HG03342 (cell line): ENCODE data around the gene WDR93.

Experiments used
- ATAC-seq: cut with Tn5 transposase; IDR thresholded peaks from one replicate; pipeline ENCODE4 v1.9.1; 2021; ENCODE audit warnings: mild to moderate bottlenecking, moderate library complexity; ENCODE audit not compliant: unreplicated experiment

WDR93 gene

DNA sequence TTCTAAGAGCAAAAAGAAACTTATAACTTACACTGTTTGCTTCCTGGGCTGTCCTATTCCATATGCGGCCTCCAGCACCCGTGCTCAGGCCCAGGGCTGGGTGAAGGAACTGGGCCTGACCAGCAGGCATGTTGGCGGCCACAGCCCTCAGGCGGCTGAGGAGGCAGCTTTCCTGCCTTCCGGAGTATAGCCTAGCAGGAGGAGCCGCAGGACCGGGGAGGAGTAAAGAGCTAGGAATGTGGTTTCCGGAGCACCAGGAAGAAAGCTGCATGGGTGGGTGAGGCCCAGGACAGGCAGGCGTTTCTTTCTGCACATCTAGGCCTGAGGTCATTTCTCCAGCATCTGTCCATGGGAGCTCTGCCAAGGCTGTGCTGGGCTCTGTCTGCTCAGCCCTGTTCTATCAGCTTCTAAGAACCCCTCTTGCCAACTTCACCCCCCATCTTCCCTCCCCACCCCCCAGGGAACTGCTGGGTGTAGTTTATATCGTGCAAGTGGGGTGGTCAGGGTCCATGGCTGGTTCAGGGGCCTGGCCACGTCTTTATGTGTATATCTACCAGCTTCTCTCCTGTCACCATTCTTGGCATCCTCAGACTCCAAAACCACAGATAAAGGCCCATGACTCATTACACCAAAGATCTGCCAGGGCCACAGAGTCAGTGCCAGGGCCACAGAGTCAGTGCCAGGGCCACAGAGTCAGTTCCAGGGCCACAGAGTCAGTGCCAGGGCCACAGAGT, 27.6 kb upstream of the WDR93 start:
- ATAC-seq = no peak

DNA sequence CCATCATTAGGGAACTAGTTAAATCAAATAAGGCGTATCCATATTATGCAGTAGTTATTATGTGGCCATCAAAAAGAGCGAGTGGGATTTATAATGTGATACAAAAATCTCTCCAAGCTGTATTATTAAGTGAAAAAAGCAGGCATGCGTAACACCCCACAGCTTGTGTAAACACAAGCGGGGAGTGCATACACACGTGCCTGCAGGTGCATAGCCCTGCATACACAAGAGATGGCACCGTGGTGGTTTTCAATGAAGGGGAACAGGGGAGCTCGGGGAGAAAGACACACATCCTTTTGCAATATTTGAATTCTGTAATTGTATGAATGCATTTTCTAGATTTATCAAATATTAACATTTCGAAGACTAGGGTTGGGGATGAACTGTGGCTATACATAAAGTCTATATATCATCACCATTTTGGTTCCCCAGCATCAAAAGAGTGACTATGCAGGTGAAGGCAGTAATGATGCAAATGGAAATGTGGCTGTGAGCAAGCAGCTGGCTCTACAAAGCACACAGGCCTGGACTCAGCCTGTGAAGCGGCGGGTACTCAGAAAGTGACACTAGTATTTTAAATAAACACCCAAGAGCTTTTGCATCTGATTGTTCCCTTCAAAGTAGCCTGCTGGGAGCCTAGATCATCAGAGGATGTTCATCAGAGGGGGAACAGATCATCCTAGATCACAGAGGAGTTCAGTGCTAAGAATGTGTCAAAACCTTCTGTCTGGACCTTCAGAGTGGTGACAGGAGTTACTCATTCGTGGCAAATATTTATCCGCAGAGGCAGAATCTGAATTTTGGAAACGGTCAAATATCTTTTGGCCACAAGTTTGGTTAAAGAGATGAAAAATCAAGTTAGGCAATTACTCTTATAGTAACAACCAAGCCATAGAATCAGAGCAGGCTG, 25.9 kb upstream of the WDR93 start:
- no peak for ATAC-seq

DNA sequence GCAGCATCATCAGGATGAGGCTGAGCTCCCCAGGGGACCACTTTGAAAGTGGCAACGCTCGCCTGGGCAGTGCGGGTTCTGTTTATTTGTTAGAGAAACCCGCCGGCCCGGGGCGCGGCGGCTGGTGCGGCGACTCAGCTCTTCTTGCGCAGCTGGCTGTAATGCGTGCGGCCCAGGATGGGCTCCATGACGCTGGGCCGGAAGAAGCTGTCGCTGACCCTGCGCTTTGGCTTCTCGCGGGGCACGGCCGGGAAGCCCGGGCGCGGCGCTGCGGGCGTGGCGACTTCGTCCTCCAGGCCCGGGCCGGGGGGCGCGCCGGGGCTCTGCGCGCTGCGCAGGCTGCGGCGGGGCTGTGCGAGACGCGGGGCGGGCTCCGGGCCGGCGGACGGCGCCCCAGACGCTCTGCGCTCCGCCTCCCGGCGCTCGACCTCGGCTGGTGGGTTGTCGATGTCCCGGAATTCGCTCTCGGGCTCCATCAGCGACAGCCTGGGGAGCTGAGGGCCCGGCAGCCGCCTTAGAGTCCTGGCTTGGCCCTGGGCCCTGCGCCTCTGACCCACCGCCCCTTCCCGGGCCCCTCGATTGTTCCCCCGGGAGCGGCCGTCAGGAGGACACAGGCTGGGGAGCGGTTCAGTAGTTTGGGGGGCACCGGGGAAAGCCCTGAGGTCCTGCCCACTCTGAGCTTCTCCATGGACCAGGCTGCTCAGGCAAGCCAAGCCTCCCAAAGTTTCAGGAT, 25.0 kb upstream of the WDR93 start:
- ATAC-seq = no peak

DNA sequence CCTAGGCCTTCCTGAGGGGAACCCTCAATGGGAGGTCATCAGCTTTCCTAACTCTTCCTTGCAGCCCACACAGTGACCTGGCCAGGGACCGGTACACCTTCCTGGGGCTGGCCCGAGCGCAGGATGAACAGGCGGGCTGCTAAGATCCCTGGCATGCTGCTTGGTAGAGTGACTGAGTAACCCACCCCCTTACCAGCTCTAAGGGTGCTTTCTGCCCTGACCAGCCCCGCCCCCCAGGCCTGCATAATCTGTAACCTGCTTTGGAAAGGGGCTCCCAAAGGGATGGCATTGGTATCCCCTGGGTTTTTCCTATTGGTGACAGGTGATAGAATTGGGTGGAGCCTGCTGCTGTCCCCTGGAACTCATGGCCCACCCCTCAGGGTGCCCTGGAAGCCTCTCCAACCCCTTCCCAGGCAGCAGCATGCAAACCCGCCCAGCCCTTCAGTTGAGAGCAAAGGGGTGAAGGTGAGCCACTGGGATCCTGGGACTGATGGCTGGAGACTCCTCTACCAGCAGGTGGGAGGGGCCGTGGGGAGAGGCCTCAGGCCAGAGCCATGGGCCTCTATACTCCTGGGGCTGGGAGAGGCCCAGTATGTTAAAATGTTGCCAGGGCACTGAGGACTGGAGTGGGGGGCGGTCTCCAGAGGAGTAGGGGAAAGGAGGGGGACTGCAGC, 24.3 kb upstream of the WDR93 start:
- ATAC-seq = no peak

DNA sequence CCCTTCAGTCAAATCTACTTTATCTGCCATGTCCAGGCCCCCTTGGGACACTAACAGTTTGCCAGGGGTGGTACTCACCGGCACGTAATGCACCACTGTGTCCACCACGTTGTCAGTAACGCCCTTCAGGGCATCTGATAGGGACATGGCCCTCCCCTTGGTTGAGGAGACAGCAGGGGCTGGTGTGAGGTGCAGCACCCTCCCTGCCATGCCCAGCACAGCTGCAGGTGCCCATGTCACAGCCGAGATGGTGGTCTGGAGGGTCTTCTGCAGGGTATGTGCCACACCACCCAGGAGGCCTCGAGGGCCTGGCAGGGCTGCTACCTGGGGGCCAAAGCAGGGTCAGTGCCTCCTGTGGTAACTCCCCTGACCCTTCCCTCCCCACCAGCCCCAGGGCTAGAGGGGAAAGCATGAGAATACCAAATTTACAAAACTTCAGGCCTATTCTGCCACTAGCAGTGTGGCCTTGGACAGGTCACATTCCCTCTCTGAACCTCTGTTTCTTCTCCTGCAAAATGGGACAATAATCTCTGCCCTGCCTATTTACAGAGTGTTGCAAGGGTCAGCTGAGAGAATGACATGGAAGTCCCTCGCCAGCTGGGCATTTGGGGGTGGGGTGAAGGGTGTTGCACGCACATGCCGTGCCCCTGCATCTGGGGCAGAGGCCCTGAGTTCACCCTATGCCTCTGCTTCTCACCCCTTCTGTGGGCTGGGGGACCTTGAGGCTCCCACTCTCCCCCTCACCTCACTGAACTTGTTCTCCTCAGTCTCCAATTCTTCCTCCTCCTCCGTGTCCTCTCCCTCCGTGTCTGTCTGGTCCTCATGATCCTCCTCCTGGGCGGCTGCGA, 23.5 kb upstream of the WDR93 start:
- no peak for ATAC-seq

DNA sequence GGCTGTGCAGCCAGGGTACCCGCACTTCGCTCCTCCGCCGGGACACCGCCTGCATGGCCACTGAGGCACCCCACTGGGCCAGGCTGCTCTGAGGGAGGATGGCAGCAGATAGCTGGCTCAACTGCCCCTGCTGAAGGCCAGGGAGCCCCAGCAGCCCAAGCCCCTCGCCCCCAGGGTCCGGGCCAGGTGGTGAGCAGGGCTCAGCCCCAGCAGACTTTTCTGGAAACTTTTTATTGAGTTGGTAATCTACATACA, 23.0 kb upstream of the WDR93 start:
- ATAC-seq = no peak

DNA sequence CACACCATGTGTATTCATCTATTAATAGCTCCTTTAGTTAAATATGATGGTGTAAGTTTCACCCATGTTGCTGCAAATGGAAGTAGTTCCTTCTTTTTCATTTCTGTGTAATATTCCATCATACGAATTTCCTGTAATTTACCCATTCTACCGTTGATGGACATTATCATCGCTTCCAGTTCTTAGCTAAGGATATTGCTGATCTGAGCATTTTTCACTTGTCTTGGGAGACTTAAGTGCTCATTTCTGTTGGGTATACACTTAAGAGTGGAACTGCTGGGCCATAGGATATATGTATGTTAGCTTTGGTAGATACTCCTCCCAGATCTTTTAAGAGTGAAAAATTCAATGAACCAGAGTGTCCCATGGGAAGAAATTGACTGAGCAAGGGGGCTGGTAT, 22.4 kb upstream of the WDR93 start:
- ATAC-seq = no peak

DNA sequence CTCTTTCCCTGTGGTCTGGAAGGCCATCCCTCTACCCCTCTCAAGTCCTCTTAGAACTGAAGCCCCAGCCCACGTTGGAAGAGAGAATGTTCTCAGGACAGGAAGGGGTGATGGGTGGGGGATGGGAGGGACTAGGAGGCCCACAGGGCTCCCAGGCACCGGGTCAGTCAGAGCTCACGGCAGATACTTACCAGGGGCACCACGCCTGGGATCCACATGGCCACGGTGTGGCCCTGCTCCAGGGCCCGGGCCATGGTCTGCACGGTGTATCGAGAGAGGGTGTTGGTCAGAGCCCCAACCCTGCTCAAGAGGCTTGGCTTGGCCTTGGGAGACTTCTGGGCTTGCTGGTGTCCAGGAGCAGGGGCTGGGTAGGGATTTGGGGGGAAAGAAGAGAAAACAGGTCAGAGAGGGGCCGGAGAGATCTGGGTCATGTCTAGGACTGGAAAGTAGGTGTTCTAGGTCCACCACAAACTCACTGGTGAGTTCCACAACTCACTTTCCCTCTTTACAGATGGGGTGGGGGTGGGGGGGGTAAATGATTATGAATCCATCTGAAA, 21.2 kb upstream of the WDR93 start:
- no peak for ATAC-seq

DNA sequence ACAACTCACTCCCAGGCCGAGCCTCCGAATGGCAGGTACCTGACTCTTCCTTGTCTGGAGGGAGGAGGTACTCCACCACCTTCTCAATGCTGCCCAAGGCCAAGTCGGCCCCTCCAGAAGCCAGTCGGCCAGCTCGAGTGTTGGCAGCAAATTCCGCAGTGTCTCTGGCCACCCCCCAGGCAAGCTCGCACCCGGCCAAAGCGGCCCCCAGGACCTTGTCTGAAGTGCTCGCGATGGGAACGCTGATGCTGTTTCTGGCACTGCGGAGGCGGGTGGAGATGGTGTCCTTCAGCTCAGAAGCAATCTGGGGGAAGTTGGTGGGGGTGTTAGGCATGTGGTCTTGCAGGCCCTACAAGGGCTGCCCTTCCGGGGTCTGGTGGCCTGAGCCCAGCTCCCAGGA, 20.7 kb upstream of the WDR93 start:
- no peak for ATAC-seq

DNA sequence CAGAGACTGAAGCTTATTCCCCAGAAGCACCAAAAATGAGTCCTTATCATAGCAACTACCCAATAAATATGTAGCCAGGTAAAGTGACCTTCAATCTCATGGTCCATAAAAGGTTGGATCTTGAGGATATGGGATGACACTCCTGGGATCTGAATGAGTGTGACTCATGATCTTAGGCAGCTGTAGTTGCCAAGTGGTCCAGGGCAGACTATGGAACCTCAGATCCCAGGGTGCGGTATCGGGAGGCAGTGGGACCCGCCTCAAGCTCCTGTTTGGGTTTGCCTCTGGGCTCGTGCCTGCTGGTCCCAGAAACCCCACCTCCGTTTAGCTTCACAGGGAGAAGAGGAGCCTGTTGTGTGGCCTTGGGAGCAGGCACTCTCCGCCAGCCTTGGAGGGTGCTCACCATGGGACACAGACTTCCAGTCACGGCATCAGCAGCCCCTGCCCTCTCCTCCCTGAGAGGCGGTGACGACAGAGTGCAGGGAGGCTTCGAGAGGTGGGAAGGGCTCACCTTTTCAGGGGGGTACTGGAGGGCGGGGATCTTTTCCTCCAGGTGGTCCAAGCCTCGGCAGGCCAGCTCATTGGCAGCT, 19.5 kb upstream of the WDR93 start:
- no peak for ATAC-seq

DNA sequence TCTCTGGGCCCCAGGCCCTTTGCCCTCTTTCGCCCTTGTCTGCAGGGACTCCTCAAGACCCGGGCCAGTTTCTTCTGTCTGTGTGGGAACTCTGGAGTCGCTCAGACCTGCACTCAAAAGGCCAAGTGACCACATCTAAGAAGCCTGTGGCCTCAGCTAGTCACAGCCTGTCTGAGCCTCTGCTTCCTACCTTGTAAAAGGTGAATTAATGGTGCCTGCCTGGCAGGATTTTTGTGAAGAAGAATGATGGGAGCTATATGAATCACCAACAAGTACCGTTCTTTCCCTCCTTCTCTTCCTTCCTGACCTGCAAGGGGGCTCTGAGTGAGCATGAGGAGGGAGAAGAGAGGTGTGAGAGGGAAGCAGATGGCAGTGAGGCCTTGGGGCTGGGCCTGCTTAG, 18.9 kb upstream of the WDR93 start:
- ATAC-seq = no peak

DNA sequence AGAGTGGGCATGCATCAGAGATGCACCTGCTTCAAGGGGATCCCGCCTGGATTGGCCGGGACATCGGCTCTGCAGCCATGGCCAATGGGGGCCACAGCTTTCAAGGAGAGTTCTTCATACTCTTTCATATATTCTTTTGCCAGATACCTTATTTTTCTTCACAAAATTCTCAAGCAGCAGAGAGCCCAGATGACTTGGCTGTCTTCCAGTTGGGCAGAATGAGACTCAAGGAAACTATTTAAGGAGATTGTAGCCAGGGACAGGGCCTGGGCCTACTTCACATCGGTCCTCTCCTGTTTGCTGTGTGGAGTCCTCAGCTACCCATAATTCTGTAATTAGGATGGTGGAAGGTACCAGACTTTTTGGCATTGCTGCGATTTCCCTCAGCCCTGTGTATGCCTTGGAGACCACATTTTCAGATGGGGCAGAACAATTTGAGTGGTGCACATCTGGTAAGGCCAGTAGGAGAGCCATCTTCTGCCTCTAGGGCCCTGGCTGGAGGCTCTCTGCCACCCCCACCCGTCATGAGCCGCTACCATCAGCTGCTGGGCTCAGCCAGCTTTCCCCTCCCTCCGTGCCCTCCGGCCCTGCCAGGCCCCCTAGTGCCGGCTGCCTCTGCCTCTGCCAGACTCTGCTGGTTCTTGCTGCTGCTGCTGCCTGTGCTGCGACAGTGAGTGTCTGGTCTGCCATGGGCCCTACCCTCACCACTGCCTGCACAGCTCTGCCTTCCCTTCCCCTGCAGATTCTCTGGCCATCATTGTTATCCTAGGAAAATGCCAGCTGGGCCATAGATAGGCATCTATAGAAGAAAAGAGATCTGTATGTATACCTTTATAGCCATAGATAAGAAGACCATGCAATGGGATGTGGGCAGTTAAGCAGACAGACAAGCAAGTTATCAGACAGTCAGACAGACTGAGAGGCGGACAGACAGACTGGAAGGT, 18.1 kb upstream of the WDR93 start:
- no peak for ATAC-seq

DNA sequence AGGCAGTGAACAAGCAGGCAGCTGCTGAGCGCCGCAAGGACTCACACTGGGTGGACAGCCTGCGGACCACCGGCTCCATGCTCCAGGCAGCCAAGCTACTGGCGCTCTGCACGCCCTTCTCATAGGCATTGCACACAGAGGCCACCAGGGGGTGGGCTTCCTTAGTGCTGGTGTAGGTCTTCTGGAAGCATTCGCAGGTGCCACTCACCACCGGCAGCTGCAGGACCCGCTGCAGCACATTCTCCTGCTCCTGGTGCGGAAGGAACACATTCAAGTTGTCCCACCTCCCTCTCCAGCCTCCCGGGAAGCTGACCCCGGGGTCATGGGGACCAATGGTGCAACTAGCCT, 17.5 kb upstream of the WDR93 start:
- ATAC-seq = no peak

DNA sequence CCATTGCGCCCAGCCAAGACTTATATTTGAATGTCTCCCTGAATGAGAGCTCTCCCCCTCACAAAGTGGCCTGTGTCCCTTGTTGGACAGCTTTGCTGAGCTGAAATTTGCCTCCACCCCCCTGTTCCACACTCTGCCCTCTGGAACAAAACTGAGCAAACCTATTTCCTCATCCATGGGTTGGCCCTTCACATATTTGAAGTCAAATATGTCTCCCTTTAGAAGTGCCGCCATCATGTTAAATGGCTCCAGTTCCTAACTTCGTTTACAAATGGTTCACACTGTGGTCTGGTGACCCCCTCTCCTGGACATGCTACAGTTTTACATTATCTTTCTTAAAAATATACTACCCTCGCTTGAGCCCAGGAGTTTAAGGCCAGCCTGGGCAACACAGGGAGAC, 16.1 kb upstream of the WDR93 start:
- no peak for ATAC-seq

DNA sequence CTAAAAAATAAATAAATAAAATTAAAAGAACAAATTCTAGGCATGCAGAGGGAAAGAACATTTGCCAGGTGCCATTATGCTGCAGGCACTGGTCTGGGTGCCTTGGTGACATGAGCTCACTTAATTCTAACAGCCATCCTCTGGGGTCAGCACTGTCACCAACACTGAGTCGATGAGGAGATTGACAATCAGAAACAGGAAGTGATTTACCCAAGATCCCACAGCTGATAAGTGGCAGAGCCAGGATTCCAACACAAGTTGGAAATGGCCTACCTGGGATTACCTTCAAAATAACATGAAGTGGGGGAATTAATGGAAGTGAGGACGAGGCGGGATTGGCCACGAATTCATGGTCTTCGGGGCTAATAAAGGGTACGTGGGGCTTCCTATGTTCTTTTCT, 15.0 kb upstream of the WDR93 start:
- no peak for ATAC-seq

DNA sequence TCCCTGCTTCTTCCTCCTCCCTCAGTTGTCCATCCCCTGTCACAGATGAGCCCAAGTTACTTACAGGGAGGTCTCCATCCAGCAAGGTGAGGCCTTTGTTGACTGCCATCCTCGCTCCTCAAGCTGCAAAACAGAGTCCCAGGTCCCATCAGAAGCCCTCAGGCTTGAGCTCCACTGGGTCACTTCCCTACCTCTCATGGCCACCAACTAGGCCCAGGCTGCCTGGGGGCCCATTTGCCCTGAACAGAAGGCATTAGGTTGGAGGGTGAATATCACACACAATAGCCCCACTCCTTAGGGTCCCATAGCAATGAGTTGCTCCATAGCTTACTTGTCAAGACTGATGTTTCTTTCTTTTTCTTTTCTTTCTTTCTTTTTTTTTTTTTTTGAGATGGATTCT, 13.2 kb upstream of the WDR93 start:
- no peak for ATAC-seq

DNA sequence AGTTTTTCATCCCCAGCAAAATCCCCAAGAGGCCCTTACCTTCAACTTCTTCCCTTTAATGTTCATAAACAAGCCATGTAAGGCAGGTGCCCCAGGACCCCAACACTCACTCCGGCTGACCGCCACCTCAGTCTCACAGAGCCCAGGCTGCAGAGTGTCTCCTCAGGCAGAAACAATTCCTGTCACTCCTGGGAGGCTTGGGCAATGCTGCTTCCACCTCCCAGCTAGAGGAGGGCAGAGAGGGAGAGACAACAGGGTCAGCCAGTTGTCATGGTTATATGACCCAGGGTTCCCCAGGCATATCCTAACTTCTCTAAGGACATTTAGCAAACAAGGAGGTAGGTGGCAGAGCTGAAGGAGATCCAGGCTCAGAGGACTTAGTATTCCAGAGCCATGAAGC, 11.4 kb upstream of the WDR93 start, which contains the start of gene PLIN1:
PLIN1 (minus strand) TSS at position 156 of the 400 bp plus-strand sequence. CDS start 1,878 bp downstream, outside the sequence.
- no peak for ATAC-seq

DNA sequence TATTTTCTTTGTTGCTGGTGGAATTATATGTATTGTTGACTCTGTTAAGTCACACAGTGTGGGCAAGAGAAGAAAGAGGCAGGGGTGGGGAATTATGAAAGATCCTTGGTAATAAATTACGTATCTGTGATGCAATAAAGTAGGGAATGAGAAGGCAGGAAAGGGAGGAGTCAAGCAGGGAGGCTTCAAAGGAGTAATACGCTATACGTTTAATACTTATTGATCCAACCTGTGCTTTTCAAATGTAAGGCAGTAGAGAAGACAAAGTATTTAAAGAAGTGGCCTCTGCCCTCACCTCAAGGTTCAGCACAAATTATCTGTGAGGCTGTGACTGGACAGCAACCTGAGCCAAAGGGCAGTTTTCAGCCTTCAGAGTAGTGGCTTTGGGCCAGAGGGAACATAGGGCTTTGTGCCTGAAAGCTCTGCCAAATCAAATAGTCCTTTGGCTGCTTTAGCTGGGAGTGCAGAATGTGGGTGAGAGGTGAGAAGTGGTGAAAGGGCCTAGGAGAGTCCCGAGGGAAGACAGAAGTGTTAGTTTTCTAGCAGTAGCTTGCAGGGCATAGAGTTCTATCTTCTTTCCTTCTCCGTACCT, 10.2 kb upstream of the WDR93 start:
- no peak for ATAC-seq
